ENCODE measurements around the gene MTF1.

Gene MTF1

DNA sequence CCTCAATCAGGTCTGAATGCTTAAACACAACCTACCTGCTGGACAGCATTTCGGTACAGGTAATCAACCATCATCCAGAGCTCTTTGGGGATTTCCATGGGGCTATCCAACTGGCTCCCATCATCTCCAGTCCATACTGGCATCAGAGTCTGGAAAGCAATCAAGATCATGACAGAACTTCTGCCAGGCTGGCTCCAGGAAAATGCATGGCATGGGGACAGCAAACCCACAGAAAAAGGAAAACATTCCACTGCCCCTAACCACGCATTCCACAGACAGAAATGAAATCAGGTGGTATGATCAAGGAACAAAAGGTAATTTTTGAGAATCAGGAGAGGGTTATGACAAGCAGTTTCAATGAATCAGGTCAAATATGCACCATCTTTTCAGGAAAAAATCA, 9.1 kb upstream of the MTF1 start:
- TF ChIP-seq PAX5 (IDR thresholded peaks at IDR 0.05; ENCODE audit: insufficient read depth, low read length, severe bottlenecking), result no peak
- TF ChIP-seq POLR2AphosphoS5 (IDR thresholded peaks at IDR 0.05; ENCODE audit: low read depth, low read length), result no peak
- no peak for TF ChIP-seq SPI1 (IDR thresholded peaks at IDR 0.05; ENCODE audit: low read depth, low read length)
- TF ChIP-seq POU2F2 (IDR thresholded peaks at IDR 0.05; ENCODE audit: low read depth, low read length), result no peak
- TF ChIP-seq TAF1 (IDR thresholded peaks at IDR 0.05; ENCODE audit: low read depth, low read length), result no peak
- TF ChIP-seq POLR2A (IDR thresholded peaks at IDR 0.05; ENCODE audit: low read depth, low read length), result no peak
- FAIRE-seq (no peak), DNase-seq (ENCODE audit: insufficient read length, low spot score) (no peak)

- DNase-seq (ENCODE audit: insufficient read length, low spot score), result no peak
- TF ChIP-seq POLR2AphosphoS5 (IDR thresholded peaks at IDR 0.05; ENCODE audit: low read depth, low read length) (no peak), PAX5 (IDR thresholded peaks at IDR 0.05; ENCODE audit: insufficient read depth, low read length, severe bottlenecking) (no peak), SPI1 (IDR thresholded peaks at IDR 0.05; ENCODE audit: low read depth, low read length) (no peak)
- no peak for FAIRE-seq
Measured at GRCh38 chr1:37867784-37868183, 8.4 kb upstream of the MTF1 start.

GRCh38 chr1:37866491-37866890, 7.1 kb upstream of the MTF1 start:
- DNase-seq (ENCODE audit: insufficient read length, low spot score) (no peak), FAIRE-seq (no peak)
- TF ChIP-seq POLR2A (IDR thresholded peaks at IDR 0.05; ENCODE audit: low read depth, low read length) (no peak), TAF1 (IDR thresholded peaks at IDR 0.05; ENCODE audit: low read depth, low read length) (no peak), SPI1 (IDR thresholded peaks at IDR 0.05; ENCODE audit: low read depth, low read length) (no peak), PAX5 (IDR thresholded peaks at IDR 0.05; ENCODE audit: insufficient read depth, low read length, severe bottlenecking) (no peak), POU2F2 (IDR thresholded peaks at IDR 0.05; ENCODE audit: low read depth, low read length) (no peak), POLR2AphosphoS5 (IDR thresholded peaks at IDR 0.05; ENCODE audit: low read depth, low read length) (no peak)

DNA sequence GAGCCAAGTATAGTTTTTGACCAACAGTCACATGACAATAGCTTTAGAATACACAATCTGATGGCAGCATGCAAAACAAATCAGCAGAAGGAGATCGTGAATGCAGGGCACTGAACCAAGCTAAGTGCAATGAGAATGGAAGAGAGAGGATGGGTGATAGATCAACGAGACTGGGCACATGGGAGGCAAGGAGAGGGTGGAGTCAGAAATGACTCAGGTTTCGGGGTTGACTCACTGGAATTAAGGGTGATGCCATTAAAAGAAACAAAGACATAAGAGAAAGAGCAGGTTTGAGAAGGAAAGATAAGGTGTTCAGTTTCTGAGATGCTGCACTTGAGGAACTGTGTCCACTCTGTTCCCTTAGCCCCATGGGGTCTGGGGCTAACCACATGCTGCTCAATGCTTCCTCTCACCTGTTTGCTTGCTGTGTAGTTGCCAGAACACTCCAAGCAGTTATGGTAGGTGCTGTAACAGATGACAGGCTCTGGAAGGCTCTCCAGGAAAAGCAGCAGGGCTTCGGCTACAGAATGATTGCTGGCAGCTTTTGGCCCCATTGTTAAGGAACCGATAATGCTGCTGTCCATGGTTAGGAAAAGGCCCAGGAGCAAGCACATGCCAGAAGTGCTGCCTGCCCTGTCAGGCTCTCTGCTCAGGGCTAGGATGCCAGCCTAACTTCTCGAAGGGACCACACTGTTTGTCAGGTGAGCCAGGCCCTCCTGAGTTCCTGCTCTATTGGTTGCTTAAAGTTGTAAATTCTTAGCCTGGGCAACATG, 6.1 kb upstream of the MTF1 start:
- DNase-seq (ENCODE audit: insufficient read length, low spot score) (no peak), FAIRE-seq (no peak)
- TF ChIP-seq PAX5 (IDR thresholded peaks at IDR 0.05; ENCODE audit: insufficient read depth, low read length, severe bottlenecking) (no peak), SPI1 (IDR thresholded peaks at IDR 0.05; ENCODE audit: low read depth, low read length) (no peak), TAF1 (IDR thresholded peaks at IDR 0.05; ENCODE audit: low read depth, low read length) (no peak), POU2F2 (IDR thresholded peaks at IDR 0.05; ENCODE audit: low read depth, low read length) (no peak), POLR2AphosphoS5 (IDR thresholded peaks at IDR 0.05; ENCODE audit: low read depth, low read length) (no peak), POLR2A (IDR thresholded peaks at IDR 0.05; ENCODE audit: low read depth, low read length) (no peak)

DNA sequence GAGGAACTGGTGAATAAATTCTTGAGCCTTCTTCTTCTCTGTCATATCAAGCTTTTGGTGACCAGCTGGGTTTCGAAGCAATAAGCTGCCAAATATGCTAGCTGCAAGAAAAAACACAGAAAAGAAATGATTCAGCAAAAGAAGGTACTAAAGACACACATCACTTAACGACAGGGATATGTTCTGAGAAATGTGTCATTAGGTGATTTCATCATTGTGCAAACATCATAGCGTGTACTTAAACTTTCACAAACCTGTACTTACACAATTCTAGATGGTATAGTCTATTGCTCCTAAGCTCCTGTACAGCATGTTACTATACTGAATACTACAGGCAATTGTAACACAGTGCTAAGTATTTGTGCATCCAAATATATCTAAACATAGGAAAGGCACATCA, 2.9 kb upstream of the MTF1 start:
- FAIRE-seq (no peak), DNase-seq (ENCODE audit: insufficient read length, low spot score) (no peak)
- TF ChIP-seq POLR2AphosphoS5 (IDR thresholded peaks at IDR 0.05; ENCODE audit: low read depth, low read length) (no peak), POLR2A (IDR thresholded peaks at IDR 0.05; ENCODE audit: low read depth, low read length) (no peak), SPI1 (IDR thresholded peaks at IDR 0.05; ENCODE audit: low read depth, low read length) (no peak), PAX5 (IDR thresholded peaks at IDR 0.05; ENCODE audit: insufficient read depth, low read length, severe bottlenecking) (no peak), TAF1 (IDR thresholded peaks at IDR 0.05; ENCODE audit: low read depth, low read length) (no peak), POU2F2 (IDR thresholded peaks at IDR 0.05; ENCODE audit: low read depth, low read length) (no peak)

- DNase-seq (ENCODE audit: insufficient read length, low spot score) (no peak), FAIRE-seq (no peak)
- no peak for TF ChIP-seq SPI1 (IDR thresholded peaks at IDR 0.05; ENCODE audit: low read depth, low read length)
- TF ChIP-seq POU2F2 (IDR thresholded peaks at IDR 0.05; ENCODE audit: low read depth, low read length), result no peak; the same call in 1 of the 2 replicates
- TF ChIP-seq TAF1 (IDR thresholded peaks at IDR 0.05; ENCODE audit: low read depth, low read length), result no peak
- no peak for TF ChIP-seq POLR2AphosphoS5 (IDR thresholded peaks at IDR 0.05; ENCODE audit: low read depth, low read length)
- no peak for TF ChIP-seq PAX5 (IDR thresholded peaks at IDR 0.05; ENCODE audit: insufficient read depth, low read length, severe bottlenecking)
- TF ChIP-seq POLR2A (IDR thresholded peaks at IDR 0.05; ENCODE audit: low read depth, low read length), result no peak
Measured at GRCh38 chr1:37861151-37861550, 1.8 kb upstream of the MTF1 start.

- TF ChIP-seq TAF1 (IDR thresholded peaks at IDR 0.05; ENCODE audit: low read depth, low read length) (no peak), SPI1 (IDR thresholded peaks at IDR 0.05; ENCODE audit: low read depth, low read length) (no peak), PAX5 (IDR thresholded peaks at IDR 0.05; ENCODE audit: insufficient read depth, low read length, severe bottlenecking) (no peak), POLR2A (IDR thresholded peaks at IDR 0.05; ENCODE audit: low read depth, low read length) (no peak), POU2F2 (IDR thresholded peaks at IDR 0.05; ENCODE audit: low read depth, low read length) (no peak), POLR2AphosphoS5 (IDR thresholded peaks at IDR 0.05; ENCODE audit: low read depth, low read length) (no peak)
- FAIRE-seq (no peak), DNase-seq (ENCODE audit: insufficient read length, low spot score) (no peak)
Measured at GRCh38 chr1:37860346-37860666, 914 bp upstream of the MTF1 start.

DNA sequence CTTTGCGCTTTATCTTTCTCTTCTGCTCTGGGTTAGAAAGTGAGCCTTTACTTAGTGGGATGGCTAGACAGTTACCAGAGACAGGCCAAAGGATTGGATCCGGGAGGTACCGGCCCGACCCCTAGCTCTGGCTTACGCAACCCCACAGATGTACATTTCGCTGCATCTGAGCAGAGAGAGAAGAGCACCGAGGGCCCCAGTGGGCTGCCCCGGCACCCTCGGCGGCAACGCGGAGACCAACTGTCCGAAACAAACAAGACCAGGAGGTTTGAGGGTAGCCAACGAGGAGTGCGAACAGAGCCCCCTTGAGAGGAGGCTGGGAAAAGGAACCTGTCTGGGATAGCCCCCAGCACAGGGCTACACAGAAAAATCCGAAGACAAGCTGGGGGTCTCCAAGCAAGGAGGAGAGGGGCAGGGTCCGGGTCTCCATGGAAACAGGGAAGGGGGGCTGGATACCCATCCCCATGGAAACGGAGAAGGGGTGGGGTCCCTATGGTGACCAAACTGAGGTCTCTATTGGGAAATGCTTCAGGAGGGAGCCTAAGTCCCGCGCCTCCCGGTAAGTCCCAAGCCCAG, 373 bp downstream of the MTF1 start:
- TF ChIP-seq PAX5 (IDR thresholded peaks at IDR 0.05; ENCODE audit: insufficient read depth, low read length, severe bottlenecking), result no peak
- no peak for TF ChIP-seq TAF1 (IDR thresholded peaks at IDR 0.05; ENCODE audit: low read depth, low read length)
- TF ChIP-seq POU2F2 (IDR thresholded peaks at IDR 0.05; ENCODE audit: low read depth, low read length), result no peak
- TF ChIP-seq POLR2A (IDR thresholded peaks at IDR 0.05; ENCODE audit: low read depth, low read length), result no peak
- no peak for TF ChIP-seq SPI1 (IDR thresholded peaks at IDR 0.05; ENCODE audit: low read depth, low read length)
- no peak for TF ChIP-seq POLR2AphosphoS5 (IDR thresholded peaks at IDR 0.05; ENCODE audit: low read depth, low read length)
- DNase-seq (ENCODE audit: insufficient read length, low spot score) (no peak), FAIRE-seq (no peak)

GRCh38 chr1:37854406-37854805, 5.0 kb downstream of the MTF1 start:
- TF ChIP-seq POLR2A (IDR thresholded peaks at IDR 0.05; ENCODE audit: low read depth, low read length) (no peak), PAX5 (IDR thresholded peaks at IDR 0.05; ENCODE audit: insufficient read depth, low read length, severe bottlenecking) (no peak), POLR2AphosphoS5 (IDR thresholded peaks at IDR 0.05; ENCODE audit: low read depth, low read length) (no peak), TAF1 (IDR thresholded peaks at IDR 0.05; ENCODE audit: low read depth, low read length) (no peak), POU2F2 (IDR thresholded peaks at IDR 0.05; ENCODE audit: low read depth, low read length) (no peak), SPI1 (IDR thresholded peaks at IDR 0.05; ENCODE audit: low read depth, low read length) (no peak)
- no peak for FAIRE-seq
- DNase-seq (ENCODE audit: insufficient read length, low spot score), result no peak

All from GM12891 (cell line).